Activated T-helper 1 cell treated with Interleukin-2 at 50 U/mL for 16 hours (primary cell): ENCODE data around the gene CELA3B.
"Not testable (repeated sequence)": the region's sequence is repeated elsewhere in the genome, so short reads cannot be mapped to it uniquely, and the experiment has no call there.

Experiments used
- DNase-seq: peaks from one replicate; pipeline ENCODE4 v3.0.0-alpha.2; 2020; ENCODE audit warnings: low read depth

The CELA3B gene

GRCh38 chr1:21944733-21945073 is 32.1 kb upstream of the CELA3B start:
- no peak for DNase-seq

GRCh38 chr1:21946836-21947587 is 29.8 kb upstream of the CELA3B start:
- no peak for DNase-seq

DNA sequence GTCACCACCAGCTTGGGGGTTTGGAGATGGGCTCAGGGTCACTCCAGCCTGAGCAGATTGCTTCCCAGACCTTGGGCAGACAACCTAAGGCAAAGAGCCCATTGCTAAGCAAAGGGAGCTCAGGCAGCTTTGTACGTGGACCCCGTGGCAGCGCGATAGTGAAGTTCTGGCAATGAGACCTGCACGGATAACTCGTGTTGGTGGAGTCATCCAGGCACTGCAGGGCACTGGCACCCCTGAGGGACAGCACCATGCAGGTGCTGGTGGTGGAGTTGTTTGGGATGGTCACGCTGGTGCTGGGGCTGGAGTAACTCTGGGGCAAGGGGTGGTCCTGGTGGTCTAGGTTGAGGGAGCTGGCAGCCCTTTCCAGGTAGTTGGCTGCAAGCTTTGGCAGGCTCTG is 26.1 kb upstream of the CELA3B start:
- DNase-seq: no peak

- no peak for DNase-seq
Observed at GRCh38 chr1:21951226-21951870, 25.5 kb upstream of the CELA3B start.

DNA sequence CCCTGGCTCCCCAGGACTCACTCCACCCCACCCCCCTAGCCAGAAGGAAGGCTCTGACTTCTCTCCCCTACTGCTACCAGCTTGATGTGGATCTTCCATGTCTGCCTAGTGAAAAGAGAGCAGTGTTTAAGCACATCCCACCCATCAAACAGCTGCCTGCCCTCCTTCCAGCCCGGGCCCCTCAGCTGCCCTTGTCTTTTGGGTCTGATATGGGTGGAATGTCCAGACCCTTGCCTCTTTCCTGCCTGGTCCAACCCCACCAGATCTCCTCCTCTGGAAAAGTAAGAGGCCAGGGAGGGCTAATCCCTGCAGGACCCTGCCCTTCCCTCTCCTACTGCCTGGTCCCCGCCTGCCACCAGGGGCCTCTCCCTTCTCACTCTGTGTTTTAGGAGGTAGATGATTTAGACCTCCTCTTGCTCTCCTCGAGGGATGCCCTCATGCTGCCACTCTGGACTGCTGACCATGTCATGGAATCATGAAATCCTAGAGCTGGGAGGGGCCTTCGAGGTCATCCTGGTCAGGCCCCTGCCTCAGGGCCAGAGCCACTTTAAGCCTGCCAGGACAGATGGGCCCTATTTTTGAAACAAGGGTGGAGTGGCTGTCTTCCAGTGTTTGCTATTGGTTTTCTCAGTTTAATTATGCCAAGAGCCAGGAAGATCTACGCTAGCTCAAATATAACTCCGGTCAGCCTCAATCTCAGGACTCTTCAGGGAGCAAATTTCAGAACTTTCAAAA is 23.9 kb upstream of the CELA3B start:
- DNase-seq: no peak

DNA sequence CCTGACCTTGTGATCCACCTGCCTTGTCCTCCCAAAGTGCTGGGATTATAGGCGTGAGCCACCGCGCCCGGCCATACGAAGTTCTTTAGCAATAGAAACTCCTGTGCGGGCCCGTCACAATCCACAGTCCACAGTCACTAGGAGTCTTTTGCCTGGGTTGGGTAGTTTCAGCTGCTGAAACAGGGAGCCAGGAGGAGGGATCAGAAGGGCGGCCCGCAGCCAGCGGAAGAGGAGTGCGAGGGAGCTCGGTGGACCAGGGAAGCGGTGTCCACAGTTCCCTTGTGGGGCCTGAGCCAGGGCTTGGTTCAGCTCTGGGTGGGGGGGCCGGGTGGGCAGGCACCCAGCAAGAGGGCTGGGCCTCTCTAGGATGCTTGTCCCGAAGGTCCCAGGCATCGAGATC is 21.8 kb upstream of the CELA3B start:
- no peak for DNase-seq

- DNase-seq: no peak
Observed at GRCh38 chr1:21955501-21956281, 21.1 kb upstream of the CELA3B start.

DNA sequence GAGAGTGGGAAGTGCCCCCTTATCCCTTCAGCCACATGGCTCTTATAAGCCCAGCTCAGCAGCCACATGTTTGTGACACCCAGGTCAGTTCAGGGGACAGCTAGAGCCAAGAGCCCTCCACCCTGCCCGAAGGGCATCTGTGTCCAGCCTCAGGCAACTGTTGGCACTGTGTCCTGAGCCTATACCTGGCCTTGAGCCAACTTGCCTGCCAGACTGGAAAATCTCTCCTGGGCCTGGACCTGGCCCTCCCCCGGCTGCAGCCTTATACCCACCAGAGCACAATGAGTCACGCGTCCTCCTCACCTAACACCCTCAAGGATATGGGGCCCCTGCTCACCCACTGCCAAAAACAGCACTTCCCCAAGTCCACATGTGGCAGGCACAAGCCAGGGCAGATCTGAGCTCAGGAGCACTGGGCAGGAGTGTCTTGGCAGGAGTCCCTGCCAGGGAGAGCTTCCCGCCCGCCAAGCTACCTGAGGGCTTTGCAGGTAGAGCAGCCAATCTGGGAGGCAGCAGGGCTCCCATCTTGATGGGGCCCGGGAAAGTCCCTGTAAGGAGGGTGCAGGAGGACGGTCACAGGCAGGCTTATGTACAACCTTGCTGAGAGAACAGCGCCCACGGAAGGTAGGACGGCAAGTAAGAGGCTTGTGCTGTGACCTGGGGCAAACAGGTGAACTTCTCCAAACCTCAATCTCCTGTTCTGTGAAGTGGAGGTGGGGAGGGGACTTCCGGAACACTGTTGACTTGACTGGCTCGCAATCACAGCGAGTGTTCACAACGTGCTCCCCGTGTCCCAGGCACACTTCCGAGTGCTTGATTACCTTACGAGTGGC is 19.9 kb upstream of the CELA3B start:
- DNase-seq: peak; percentile 32

DNA sequence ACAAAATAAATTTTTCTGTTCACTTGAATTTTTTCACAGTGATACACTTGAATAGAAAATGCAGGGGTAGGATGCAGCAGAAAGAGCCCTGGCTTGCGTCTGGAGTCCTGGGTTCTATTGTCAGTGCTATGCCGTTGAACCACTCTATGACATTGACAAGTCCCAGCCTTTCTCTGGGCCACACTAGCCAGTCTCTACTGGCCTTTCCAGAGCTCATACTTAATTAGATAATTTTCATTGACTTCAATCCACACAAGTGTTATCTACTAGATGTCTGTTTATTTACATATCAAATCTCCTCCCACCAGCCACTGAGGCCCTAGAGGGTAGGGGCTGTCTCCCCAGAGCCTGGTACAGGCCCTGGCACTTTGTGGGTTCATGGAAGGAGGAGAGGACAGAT is 15.5 kb upstream of the CELA3B start:
- no peak for DNase-seq

DNA sequence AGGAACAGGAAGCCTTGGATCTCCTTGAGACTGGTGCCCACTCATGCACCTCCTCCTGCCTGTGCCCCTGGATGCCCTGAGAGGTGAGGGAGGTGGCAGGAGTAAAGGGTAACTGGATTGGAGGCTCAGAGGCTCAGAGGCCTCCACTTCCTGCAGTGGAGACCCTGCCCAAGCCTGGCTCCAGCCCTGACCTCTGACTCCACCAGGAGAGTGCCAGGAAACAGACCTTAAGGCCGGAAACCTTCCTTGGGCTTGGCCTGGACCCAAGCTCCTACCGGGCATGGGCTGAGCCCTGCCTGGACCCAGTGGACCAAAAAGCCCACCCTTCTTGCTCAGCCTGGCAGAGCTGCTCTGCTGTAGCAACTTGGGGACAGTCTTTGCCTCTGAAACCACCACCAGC is 15.0 kb upstream of the CELA3B start:
- DNase-seq: no peak

DNA sequence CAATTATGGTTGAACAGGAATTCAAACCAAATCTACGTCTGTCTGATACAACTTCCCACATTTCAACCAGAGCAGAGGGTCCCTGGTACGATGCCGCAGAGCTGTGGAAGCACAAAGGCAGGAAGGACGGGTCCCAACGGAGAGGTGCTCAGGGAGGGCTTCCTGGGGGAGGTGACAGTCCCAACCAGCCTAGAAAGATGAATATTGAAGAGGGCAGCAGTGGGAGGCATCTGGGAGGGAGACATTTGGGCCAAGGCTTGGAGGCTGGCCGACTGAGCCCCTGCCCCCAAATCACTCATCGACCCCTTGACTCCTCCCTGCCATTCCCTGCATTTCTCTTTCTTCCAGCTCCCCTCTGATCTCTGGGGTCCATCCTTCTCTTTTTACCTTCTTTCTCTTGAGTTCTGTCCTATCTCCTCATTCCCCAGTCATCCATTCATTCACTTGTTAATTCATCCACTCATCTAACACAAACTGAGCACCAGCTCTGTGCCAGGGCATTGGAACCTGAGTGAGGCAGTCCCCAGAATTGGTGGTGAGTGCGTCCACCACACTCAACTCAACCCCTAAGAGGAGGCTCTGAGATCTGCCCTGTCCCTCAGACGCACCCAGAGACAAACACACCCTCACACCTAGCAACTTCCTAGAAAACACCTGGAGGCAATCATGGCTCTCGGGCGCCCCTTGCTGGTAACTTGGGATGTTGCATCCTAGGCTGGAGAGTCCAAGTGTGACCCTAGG is 13.2 kb upstream of the CELA3B start:
- DNase-seq: peak; percentile 64

- DNase-seq: no peak
Observed at GRCh38 chr1:21966247-21967000, 10.4 kb upstream of the CELA3B start.

DNA sequence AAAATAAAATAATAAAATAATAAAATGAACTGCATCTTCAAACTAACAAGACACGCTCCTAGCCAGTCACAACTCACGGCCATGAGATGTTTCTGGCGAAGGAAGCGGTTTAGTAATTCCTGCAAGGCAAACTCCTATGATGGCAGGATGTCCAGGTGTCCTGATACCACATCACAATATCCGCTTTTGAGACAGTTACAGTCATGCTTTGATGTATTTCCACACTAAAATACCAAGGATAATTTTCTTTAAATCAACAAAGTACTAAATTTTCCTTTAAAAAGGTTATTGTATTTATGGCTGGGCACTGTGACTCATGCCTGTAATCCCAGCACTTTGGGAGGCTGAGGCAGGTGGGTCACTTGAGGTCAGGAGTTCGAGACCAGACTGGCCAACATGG is 9.6 kb upstream of the CELA3B start:
- DNase-seq: not testable (repeated sequence)

GRCh38 chr1:21969066-21969465 is 7.8 kb upstream of the CELA3B start:
- DNase-seq: not testable (repeated sequence)

DNA sequence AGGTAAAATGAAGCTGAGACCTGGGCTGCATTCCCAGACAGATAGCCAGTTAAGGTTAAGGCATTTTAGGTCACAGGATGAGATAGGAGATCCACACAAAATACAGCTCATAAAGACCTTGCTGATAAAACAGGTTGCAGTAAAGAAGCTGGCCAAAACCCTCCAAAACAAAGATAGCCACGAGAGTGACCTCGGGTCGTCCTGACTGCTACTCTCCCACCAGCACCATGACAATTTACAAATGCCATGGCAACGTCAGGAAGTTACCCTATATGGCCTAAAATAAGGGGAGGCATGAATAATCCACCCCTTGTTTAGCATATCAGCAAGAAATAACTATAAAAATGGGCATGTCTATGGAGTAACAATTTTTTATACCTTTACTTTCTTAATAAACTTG is 6.3 kb upstream of the CELA3B start:
- DNase-seq: not testable (repeated sequence)

DNA sequence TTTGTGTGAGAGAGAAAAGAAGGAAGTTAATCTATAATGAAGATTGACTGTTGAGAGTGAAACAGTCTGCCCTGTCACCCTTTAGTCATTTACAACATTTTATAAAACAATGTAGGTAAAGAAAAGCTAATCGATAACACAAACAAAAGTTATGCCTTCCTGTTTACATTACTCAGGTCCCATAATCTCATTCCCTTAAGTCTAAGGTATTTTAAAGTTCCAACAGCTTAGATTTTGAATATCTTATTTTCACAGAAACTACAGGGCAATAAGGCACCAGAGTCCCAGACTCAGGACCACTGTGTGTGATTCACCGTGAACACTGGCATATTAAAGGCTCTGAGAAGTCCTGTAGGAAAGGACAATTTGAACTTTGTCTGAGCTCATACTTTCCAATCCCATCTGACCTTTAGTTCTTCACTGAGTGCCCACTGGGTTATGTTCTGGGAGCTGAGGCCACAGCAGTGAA is 3.8 kb upstream of the CELA3B start:
- not testable (repeated sequence) for DNase-seq

GRCh38 chr1:21973948-21974347 is 2.9 kb upstream of the CELA3B start:
- DNase-seq: not testable (repeated sequence)

- not testable (repeated sequence) for DNase-seq
Observed at GRCh38 chr1:21974699-21975098, 2.1 kb upstream of the CELA3B start.

DNA sequence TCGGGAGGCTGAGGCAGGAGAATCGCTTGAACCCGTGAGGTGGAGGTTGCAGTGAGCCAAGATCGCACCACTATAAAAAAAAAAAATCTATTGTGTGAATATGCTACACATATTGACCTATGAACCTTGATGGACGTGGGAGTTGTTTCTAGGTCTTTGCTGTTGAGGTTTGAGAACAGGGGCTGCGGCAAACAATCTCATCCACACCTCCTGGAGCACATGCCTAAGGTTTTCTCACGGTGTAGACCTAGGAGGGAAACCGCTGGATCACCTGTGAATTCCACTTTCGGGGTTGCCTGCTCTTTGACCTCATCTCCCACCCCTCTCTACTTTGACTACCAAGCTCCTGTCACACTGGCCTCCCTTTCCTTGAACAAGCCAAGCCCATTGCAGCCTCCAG is 1.5 kb upstream of the CELA3B start:
- DNase-seq: not testable (repeated sequence)

DNA sequence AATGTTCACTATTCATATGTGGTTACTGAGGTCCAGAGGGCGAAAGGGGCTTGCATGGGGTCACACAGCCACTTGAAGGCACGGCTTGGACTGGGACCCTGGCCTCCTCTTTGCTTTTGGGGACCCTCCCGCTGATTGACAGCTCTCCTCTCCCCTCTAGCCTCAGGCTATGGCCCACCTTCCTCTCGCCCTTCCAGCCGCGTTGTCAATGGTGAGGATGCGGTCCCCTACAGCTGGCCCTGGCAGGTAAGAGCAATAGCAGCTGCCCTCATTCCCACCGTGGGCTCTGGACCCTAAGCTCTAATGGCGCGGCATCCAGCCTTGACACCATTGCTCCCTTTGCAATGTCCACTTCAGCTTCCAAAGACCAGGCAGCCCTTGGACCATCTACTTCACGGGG is 1.4 kb downstream of the CELA3B start:
- DNase-seq: not testable (repeated sequence)
